GM18520 (cell line): ENCODE data around the gene APOLD1.
"Not testable (repeated sequence)": the region's sequence is repeated elsewhere in the genome, so short reads cannot be mapped to it uniquely, and the experiment has no call there.

Experiments used
- ATAC-seq: cut with Tn5 transposase; IDR thresholded peaks from one replicate; pipeline ENCODE4 v1.9.1; 2021; ENCODE audit not compliant: unreplicated experiment

Gene APOLD1

DNA sequence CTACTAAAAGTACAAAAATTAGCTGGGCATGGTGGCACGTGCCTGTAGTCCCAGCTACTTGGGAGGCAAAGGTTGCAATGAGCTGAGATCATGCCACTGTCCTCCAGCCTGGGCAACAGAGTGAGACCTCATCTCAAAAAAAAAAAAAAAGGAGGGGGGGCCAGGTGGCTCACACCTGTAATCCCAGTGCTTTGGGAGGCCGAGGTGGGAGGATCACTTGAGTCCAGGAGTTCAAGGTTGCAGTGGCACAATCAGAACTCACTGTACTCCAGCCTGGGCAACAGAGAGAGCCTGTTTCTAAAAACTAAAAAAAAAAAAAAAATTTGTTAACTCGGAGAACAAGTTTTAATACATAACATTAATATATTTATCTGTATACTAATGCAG is 22.1 kb downstream of the APOLD1 start:
- not testable (repeated sequence) for ATAC-seq

DNA sequence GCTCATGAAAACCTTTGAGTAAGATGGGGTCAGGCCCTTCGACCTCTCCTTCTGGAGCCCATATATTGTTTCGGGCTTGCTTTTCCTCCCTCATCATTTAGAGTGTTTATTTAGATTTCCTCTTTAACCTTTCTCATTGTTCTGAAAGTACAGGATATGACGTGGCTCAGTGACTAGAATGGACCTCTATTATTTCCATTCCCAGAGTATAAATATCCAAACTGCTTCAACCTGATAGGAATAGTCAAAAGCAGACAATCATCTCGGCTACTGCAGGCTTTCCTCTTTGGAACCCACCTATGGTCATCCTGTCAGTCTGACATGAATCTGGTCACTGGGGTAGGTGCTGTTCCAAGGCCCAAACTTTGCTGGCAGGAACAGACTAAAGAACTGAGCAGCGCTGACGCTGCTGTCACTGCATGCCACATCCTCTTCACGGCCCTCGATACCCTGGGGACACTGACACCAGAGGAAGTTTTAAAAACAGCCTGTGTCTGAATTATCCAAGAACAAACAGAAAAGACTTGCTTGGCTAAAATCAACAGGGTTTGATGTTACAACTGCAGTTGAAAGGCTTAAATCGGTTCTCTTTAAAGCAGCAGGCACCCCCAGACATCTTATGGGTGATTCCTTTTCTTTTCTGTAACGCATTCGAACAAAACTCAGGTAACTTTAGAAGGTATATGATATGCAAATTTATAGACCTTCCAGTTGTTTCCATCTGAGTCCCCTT is 22.7 kb downstream of the APOLD1 start:
- ATAC-seq: peak; percentile 51

DNA sequence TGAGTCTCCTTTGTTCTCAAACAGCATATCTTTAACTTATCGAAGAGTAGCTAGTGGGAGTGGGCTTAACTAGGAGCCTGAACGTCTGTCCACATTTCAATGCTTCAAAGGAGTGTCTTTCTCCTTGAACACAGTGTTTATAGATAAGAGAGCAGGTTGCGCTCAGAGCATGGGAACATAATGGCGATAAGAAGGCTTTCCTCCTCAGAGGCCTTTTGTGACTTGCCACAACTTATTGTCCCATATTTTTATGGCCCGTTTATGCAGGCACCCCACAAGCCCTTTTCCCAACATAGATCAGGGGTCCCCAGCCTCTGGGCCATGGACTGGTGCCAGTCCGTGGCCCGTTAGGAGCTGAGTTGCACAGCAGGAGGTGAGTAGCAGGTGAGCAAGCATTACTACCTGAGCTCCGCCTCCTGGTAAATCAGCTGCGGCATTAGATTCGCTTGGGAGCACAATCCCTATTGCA is 25.1 kb downstream of the APOLD1 start:
- ATAC-seq: no peak

DNA sequence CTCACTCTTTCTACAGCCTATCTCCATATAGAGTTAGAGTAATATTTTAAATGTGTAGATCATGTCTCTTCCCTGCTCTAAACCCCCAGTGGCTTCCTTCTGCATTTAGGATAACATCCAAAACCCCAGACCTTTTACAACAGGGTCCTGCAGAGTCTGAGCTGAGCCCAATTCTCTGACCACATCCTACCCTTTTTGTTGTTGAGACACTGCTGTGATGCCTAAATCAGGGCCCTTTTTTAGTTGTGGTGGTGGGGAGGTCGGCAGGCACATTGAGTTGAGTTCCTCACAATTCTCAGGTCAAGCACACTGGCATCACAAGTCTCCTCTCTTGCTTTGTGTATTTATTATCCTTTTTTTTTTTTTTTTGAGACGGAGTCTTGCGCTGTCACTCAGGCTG is 25.9 kb downstream of the APOLD1 start:
- ATAC-seq: no peak

DNA sequence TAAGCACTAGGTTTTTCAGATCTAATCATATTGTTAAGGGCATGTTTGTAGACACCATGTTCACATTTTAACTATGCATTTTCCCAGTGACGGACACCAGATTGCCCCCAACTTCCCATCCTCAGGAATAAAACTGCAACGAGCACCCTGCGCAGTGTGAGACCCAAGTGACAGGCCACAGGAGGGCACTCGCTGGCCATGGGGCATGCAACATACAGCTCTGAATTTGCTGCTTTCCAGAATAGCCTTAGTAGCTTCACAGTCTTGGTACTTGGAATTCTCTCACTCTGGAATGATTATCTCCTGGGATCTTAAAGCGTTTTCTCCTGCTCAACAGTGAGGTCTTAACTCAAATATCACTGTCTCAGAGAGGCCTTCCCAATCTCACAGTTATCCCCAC is 26.7 kb downstream of the APOLD1 start:
- ATAC-seq: no peak

DNA sequence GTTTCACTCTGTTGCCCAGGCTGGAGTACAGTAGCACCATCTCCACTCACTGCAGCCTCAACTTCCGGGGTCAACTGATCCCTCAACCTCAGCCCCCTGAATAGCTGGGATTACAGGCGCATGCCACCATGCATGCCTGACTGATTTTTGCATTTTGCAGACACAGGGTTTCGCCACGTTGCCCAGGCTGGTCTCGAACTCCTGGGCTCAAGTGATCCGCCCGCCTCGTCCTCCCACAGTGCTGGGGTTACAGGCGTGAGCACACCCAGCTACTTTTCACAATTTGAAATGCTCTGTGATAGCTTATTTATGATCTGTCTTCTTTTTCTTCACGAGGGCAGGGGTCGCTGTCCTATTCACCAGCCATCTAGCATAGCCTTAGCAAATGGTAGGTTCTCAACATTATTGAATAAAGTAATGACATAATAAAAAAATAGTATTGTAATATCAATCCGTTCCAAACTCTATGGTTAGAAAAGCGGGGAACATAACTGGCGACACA is 27.2 kb downstream of the APOLD1 start:
- no peak for ATAC-seq

DNA sequence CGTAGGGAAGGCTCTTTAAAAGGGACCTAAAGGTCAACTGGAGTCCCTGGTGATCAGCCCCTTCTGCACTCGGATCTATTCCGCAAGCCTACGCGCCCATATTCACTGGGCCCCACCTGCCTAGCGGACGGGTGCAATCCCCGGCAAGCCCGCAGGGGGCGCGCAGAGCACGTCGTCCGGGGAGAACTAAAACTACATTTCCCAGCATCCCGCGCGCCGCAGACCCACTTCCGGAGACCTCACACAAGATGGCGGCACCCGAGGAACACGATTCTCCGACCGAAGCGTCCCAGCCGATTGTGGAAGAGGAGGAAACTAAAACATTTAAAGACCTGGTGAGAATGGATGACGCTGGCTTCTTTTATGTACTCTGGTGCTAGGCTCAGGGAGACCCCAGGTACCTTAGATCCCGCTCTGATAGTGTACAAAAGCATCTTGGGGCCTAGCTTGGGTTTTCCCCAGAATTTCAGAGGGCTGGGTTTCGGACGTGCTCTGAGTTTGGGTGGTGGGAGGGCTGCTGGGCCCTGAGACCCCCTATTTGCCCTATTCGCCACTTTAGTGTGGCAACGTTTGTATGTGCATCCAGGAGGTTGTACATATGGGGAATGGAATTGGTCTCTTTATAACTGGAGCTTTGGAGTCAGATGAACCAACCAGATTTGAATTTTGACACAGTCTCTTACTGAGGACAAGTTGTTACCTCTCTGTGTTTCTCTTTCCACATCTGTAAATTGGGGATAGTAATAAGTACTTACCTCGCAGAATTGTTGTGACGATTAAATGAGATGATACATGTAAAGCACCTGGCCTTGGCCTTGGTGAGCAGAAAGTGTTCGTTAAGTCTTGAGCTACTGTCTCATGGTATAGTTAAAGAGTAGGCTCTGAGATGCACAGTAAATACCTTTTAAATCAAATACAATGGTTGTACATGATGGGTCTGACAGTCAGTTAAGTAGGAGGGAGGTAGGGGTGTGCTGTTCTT is 28.0 kb downstream of the APOLD1 start, which contains the start of gene DDX47:
TSS of gene DDX47 (plus strand) at position 227 of the 982 bp plus-strand sequence. CDS start at position 249, 22 bp downstream.
- ATAC-seq: peak; percentile 69

DNA sequence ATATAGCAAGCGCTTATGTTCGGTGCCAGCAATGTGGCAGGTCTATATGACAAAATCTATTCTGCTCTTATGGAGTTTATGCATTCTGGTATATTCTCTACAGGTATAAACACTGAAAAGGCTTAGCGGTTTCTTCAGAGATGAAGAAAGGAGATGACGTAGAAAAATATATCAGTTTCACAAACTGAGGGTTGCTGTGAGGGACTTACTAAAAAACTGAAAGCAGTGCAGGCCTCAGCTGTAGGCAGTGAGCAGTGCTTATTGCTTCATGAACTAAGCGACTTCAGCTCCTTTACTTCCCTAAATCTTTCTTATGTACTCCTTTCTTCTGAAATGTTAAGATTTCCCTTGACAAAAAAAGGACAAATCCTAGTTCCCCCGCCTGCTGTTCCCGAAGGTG is 32.2 kb downstream of the APOLD1 start:
- ATAC-seq: no peak

DNA sequence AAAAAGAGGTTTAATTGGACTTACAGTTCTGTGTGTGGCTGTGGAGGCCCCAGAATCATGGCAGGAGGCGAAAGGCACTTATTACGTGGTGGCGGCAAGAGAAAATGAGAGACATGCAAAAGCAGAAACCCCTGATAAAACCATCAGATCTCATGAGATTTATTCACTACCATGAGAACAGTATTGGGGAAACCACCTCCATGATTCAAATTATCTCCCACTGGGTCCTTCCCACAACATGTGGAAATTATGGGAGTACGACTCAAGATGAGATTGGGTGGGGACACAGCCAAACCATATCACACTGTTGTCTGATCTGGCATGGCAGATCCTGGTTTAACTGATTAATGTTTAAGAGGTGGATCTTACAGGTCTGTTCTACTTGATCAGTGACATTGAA is 33.2 kb downstream of the APOLD1 start:
- no peak for ATAC-seq

DNA sequence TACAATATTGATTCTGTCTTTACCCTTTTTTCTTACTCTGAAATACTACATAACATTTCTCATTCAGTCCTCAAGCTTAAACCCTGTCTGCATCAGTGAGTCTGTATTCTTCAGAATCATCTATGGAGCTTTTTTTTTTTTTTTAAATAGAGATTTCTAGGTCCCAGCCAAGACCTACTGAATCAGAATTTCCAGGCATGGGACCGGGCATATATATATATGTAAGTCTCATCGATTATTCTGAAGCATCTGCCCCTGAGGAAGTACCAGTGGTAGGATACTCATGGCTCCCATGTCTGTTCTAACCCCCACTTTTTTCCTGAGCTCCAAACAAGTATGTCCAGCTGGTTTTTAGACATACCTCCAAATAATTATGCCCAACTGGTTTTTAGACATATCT is 33.8 kb downstream of the APOLD1 start:
- ATAC-seq: no peak

DNA sequence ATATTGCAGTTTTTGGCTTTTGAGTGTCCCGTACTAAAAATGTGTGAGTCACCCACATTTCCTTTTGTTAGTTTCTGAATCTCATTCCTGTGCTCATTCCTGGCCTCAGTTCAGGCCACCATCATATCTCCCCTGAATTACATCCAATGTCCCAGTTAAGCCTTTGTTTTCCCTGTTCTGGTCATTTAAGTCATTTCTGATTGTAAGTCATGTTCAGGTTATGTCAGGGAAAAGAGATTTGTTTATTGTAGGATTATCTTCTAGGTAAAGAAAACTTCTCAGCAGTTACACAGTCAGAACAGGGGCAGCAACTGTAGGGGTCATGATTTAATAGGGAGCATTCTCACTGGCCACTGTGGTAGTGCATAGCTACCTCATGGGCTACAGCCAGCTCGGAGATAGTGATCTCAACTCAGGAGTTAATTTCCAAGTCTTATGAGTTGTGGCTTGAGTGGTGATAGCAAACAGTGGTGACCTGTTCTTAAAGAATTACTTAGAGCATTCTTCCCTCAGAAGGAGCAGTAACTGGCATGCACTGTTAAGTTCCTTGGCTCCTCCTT is 34.4 kb downstream of the APOLD1 start:
- ATAC-seq: no peak

DNA sequence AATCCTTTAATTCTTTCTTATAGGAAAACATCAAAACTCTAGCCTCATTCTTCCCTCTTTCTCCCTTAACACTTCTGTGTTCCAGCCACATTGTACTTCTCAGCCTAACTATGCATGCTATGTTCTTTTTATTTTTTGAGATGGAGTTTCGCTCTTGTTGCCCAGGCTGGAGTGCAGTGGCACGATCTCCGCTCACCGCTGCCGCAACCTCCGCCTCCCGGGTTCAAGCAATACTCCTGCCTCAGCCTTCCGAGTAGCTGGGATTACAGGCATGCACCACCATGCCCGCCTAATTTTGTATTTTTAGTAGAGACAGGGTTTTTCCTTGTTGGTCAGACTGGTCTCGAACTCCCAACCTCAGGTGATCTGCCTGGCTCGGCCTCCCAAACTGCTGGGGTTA is 34.9 kb downstream of the APOLD1 start:
- ATAC-seq: not testable (repeated sequence)

DNA sequence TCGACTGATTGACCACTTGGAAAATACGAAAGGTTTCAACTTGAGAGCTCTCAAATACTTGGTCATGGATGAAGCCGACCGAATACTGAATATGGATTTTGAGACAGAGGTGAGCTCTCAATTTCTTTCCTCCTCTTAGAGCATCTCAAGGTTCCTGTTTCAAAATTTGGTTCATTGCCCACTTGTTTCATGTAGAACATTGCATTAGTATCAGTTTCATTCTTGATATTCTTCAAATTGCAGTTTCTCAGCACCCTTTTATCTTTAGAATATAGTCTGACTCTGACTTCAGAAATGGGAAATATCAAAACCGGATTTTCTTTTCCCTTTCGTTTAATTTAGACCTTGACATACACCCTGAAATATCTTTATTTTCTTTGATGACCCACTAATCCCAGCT is 36.5 kb downstream of the APOLD1 start:
- peak; percentile 43 for ATAC-seq

DNA sequence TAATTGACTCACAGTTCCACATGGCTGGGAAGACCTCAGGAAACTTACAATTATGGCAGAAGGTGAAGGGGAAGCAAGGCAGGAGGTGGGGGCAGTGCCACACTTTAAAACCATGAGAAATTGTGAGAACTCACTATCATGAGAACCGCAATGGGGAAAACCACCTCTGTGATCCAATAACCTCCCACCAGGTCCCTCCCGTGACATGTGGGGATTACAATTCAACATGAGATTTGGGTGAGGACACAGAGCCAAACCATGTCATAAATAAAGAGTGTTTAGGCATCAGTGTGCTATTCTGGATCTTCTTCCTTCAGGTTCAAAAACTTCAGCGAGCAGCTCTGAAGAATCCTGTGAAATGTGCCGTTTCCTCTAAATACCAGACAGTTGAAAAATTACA is 37.4 kb downstream of the APOLD1 start:
- ATAC-seq: no peak

DNA sequence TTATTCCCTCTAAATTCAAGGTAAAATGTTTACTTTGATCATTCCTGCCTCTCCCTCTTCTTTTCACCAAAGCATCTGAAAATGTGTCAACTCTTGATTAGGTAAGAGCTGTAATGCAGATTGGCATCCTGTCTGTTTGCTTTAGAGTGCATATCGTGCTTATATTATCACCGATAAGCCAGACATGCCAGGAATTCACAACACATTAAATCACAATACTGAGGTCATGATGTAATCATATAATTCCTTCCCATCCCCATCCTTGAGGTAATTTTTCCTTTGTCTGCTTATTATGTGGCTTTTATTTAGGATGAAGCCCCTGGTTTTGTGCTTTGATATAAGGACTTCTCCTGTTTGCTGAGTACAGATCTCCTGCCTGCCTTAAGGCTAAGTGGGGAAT is 37.8 kb downstream of the APOLD1 start:
- no peak for ATAC-seq

DNA sequence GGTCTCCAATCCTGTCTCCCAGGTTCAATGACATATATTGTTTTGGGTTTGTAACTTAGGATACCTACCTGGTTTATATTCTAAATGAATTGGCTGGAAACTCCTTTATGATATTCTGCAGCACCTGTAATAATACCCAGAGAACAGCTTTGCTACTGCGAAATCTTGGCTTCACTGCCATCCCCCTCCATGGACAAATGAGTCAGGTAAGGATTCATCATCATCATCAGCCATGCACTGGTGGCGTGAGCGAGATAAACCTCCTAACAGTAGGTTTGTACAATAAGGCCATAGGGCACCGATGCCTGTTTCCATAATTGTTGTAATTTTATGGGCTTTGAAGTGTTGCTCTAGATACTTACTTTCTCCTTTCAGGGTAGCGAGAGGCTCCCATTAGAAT is 38.4 kb downstream of the APOLD1 start:
- ATAC-seq: no peak

DNA sequence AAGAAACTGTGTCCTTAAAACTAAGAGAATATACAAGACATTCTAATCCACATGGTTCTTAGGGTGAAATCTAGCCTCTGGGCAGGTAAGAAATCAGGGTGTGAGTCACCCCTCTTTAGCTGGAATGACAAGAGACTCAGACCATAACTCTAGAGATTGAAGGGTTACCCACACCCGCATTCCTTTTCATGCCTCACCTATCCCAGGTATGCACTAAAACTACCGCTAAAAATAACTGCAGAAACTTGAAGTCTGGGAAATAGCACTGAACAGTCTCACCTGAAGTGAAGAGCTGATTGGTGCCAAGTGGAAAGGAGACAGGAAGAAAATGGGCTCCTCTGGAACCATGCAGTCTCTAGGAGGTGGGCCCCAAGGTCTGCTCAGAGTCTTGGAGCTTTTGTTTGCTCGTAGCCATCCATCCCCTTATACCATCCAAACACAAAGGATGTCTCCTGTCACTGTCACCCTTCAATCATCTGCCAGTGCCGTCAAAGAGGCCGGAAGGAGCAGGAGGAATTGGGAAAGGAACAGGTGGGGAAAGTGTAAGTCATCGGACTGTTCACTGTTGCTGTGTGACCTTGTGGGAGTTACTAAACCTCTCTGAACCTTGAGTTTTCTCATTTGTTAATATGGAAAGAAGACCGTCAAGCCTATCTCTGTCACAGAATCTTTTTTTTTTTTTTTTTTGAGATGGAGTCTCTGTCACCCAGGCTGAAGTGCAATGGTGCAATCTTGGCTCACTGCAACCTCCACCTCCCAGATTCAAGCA is 50.1 kb downstream of the APOLD1 start:
- no peak for ATAC-seq

DNA sequence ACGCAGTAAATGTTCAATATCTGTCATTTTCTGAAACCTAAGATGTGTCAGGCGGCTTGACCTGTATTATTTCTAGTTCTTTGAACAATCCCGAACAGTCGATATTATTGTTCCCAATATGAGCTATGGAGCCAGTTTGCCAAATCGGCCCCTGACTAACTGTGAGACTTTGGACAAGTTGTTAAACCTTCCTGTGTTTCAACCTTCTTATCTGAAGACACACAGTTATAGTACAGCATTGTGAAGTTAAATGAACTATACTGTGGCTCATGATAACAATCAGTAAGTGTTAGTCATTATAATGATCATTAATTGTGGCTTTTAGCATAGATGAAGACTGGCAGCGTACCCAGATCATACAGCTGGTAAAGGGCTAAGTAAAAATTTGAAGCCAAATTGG is 51.1 kb downstream of the APOLD1 start:
- ATAC-seq: no peak

DNA sequence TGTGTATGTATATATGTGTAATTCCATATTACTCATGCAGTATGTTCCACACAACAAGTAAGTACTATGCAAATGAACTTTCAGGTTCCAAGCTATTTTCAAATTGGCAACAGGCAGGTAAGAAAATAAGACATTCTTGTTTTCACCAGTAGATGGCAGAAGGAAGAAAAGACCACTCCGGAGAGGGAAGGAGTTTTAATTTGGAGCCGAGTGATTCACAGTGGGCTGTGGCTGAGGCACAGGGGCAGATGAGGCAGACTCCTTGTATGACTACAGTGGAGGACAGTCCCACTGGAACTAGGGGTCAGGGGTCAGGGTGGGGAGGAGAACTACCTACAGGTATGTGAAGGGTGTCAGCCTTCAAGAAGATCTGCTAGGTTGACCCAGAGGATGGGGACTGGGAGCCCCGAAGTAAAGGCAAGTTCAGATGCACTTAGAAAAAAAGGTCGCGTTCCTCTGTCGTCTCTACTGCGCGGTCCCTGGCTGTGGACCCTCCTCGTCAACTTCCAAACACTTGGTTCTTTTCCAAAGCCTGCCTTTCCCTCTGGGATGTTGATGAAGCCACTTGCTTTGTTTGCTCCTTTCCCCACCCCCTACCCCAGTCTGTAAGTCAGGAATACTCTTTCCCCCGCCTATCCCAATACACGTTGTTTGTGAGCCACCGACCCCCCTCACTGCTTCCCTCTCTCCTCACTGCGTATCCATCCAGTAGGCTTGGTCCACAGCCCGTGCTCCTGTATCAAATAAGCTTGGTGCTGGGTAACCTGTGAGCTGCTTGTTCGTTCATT is 51.8 kb downstream of the APOLD1 start:
- ATAC-seq: no peak

DNA sequence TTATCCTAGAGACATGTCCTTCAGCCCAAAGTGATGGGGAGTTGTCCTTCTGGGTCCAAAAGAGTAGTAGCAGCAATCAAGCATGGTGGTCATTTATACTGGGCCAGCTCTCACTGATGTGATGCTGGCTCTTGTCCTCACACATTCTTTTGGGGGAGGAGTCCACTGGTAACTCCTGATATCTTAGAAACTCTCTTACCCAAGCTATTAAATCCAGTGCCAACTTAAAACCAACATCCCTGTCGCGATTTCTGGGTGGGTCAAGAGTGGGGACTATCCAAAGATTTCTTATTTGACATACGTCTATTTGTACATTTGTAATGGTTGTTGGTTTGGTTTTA is 52.3 kb downstream of the APOLD1 start:
- no peak for ATAC-seq
